ENCODE data around the gene ANKRD63.

DNA sequence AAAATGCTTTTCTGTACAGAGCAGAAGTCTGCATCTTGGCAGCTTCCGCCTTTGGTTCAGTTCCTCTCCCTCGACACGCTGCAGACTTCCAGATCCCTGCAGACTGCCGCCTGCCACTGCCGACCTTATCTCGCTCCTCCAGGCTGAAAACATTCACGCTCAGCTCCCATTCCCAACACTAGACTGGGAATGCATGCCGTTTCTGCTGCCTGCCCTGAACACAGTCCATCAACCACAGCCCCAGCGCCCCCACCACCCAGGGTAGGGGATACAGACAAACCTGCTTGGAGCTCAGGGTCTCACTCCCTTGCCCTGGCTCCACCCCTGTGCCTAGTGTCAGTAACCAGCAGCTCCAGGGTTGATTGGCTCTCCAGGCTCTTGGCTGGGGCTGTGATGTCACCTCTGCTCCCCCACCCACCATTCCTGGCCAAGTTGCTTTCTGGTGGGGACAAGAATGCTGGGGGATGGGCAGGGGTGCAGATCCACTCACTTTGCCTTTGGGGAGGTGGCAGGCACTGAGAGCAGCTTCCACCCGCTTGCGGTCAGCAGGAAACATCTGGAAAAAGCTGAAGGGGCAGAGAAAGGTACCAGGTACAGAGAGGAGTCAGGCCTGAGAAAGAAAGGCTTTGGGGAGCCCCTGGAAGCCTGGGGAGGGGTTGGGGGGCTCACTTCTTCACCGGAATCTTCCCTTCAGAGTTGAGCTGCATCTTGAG lies 18.8 kb upstream of the ANKRD63 start:
- TF ChIP-seq, protein P1, sequence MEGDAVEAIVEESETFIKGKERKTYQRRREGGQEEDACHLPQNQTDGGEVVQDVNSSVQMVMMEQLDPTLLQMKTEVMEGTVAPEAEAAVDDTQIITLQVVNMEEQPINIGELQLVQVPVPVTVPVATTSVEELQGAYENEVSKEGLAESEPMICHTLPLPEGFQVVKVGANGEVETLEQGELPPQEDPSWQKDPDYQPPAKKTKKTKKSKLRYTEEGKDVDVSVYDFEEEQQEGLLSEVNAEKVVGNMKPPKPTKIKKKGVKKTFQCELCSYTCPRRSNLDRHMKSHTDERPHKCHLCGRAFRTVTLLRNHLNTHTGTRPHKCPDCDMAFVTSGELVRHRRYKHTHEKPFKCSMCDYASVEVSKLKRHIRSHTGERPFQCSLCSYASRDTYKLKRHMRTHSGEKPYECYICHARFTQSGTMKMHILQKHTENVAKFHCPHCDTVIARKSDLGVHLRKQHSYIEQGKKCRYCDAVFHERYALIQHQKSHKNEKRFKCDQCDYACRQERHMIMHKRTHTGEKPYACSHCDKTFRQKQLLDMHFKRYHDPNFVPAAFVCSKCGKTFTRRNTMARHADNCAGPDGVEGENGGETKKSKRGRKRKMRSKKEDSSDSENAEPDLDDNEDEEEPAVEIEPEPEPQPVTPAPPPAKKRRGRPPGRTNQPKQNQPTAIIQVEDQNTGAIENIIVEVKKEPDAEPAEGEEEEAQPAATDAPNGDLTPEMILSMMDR (IDR thresholded peaks at IDR 0.05; ENCODE audit: low read length) = no peak
- TF ChIP-seq EZH2 (IDR thresholded peaks at IDR 0.05; ENCODE audit: borderline replicate concordance, low read length) = no peak
